Left renal cortex interstitium (tissue), 4 donors: Measurements from ENCODE around the gene MRPL2. TPM values are rescaled to one million over a fixed set of nuclear protein-coding genes. Genes with fewer than 3 reads are reported as not detected.
A peak's percentile ranks its signal among the peaks of the same experiment; 100 is the strongest.
"Not testable (repeated sequence)": the region's sequence is repeated elsewhere in the genome, so short reads cannot be mapped to it uniquely, and the experiment has no call there.

Experiments
- DNase-seq, 4 donors: peaks; one replicate each; pipeline ENCODE4 v3.0.0-alpha.2; 2013; ENCODE audit warnings: low read depth in 4 of 4, low spot score in 2 of 4, missing footprints in 1 of 4
- polyA plus RNA-seq, 4 donors: library from polyadenylated mRNA; unstranded; fragments of 120-200 nt; gene quantifications; one replicate each; pipeline ENCODE4 v1.2.1, GENCODE V29; 2013; ENCODE audit not compliant: insufficient read length in 4 of 4

Gene MRPL2
- polyA plus RNA-seq, 4 donors, result 57.5 to 75.2 (median 67.6) TPM

DNA sequence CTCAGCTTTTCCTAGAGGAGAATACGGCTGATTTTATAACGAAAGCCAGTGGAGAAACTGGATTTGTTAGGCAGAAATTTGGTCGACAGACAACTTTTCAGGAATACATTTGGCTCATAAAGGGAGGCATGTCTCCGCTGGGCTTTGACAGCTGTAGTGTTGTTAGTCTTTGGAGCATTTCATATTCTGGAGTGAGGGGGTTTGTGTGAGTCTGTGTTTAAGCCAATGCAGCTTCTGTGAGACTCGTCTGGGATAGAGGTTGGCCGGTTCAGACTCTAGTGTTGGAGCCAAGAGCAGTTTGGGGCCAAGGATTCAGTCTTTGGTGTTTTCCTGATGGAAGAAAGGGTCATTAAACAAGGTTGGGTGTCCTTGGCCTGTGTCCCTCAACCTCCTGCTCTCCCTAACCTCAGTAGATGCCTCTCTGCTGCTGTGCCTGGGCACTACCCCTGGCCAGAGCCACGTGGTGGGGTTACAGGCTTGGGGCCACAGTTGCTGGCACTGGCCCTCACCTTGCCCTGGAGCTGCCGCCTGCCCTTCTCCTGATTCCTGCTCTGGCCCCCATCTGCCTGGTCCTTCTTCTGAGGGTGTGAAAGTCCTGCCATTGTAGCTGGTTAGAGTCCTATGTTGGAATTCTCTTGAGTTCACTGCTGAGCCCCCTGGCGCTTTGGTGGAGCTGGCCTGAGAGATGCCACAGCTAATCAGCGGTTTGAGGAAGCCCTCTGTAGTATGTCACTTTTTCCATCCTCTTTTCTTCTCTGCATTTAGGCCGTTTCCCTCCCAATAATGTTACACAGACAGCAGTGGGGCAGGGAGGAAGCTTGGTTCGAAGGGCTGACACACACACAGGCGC, 23.8 kb upstream of the MRPL2 start:
- DNase-seq, result no peak

- DNase-seq, result not testable (repeated sequence)
Observed at GRCh38 chr6:43081922-43082321, 22.7 kb upstream of the MRPL2 start.

- no peak for DNase-seq
Observed at GRCh38 chr6:43081043-43081442, 21.8 kb upstream of the MRPL2 start.

GRCh38 chr6:43078691-43079090, 19.5 kb upstream of the MRPL2 start:
- no peak for DNase-seq

DNA sequence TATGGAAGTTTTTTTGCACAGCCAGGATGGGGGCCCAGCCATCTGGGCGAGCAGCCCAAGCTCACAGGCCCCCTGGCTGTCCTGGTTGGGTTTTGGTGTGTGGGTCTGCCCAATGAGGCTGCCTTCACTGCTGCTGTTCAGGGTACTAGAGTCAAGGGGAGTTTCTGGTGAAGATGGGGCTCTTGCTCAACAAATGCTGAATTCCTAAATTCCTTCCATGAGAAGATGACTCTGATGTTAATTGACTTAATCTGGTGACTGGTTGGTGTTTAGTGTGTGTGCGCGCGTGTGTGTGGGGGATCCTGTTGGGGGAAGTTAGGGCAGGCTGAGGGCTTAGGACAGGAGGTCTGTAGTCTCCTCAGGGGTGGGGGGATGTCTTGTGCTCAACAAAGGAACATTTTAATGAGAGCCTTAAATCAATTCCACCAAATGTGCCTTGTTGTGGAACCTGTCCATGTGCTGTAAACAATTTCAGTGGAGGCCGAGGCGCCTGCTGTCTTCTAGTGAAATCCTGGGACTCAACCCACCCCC, 18.8 kb upstream of the MRPL2 start:
- DNase-seq, result no peak

DNA sequence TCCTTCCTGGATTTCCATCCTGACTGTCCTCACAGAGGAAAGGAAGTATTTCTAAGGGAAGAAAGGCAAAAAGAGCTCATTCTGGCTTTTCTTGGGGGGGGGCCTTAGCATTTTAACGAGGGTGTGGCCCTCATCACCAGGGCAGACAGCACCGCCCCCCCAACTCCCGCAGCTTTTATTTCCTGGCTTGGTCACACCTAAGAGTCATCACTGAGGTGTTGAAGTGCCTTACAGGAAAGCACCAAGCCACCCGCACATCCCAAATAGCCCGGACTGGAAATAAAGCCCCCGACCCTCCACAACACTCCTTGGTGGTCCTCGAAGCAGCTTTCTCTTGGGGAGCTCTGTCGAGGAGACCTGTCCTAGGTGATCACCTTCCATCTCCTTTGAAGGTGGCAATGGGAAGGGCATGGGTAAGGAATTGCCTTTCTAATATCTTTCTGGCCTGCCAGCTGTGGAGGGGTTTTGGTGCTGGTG, 18.1 kb upstream of the MRPL2 start:
- DNase-seq, result no peak

GRCh38 chr6:43076464-43077332, 17.5 kb upstream of the MRPL2 start:
- DNase-seq, result no peak

GRCh38 chr6:43075670-43076463, 16.6 kb upstream of the MRPL2 start, which contains the start of gene PTK7:
TSS of gene PTK7 (plus strand) at chr6:43076314. CDS start at chr6:43076489, 175 bp downstream.
- peak in 1 of 4 donors; percentile 77 for DNase-seq

DNA sequence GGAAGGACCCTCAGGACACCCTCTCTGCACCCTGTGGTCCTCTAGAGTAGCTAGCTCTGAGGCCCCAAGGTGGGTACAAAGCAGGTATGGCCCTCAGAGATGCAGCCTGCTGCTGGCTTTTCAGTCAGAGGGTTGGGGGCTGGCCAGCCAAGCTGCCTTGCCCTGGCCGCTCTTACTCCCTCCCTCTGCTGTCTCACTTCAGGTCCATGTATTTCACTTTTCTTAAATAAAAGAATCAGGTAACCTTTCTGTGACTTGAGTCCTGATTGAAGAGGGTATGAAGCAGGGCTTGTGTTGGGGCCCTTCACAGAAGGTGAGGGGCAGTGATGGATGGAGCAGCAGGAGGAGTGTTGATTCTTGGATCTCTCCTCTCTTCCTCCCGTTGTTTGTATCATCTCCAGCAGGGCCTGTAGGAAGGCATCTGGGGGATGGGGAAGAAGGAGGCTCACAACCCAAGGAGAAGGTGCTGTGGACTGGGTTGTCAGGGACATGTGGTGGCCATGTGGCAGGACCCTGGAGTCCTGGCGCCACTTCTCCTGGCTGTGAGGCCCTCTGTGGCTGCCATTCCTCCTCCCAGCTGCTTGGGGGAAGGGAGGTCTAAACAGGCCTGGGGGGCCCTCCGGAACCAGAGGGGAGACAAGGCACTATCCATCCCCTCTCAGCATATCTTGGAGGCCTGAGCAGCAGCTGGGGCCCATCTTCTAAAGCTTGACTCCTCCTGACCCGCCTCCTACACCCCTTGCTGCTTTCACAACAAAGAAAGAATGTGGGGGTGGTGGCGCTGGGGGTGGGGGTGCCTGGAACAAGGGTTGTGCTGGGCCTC, 15.8 kb upstream of the MRPL2 start:
- DNase-seq, result peak in 1 of 4 donors; percentile 36

DNA sequence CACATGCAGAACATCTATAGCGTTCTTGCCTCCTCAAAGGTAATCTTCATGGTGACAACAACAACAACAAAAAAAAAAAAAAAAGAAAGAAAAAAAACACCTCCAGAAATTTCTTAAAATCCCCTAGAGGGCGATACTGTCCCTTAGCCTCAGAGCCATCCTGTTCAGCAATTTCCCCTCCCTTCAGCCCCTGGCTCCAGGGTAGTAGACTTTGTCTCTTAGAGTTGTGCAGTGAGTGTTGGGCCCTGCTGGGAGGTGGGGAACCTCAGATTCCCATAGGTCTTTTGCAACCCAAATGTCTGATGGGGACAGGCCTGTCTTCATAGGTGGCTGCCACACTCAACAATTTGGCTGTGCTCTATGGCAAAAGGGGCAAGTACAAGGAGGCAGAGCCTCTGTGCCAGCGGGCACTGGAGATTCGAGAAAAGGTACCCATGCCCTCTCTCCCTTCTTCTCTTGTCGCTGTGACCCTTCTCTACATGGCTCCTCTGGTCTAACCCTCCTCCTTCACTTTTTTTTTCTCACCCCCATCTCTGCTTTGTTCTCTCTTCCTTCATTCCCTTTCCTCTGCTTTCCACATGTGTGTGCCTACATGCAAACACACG, 10.9 kb upstream of the MRPL2 start:
- DNase-seq, result peak in 1 of 4 donors; percentile 28

DNA sequence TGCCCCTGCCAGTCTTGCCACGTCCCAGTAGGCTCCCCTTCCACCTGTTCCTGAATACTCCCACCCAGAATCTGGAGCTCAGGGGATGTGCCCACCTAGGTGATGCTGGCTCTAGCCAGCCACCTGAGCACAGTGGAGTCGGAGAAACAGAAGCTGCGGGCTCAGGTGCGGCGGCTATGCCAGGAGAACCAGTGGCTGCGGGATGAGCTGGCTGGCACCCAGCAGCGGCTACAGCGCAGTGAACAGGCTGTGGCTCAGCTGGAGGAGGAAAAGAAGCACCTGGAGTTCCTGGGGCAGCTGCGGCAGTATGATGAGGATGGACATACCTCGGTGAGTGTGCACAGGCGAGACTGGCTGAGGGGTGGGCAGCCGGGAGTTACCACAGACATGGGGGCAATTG, 3.6 kb upstream of the MRPL2 start:
- no peak for DNase-seq

GRCh38 chr6:43061861-43062260, 2.6 kb upstream of the MRPL2 start:
- no peak for DNase-seq

GRCh38 chr6:43060755-43061633, 1.8 kb upstream of the MRPL2 start:
- no peak for DNase-seq

- DNase-seq, result no peak
Observed at GRCh38 chr6:43060034-43060754, 960 bp upstream of the MRPL2 start.

GRCh38 chr6:43058531-43058930, 703 bp downstream of the MRPL2 start:
- no peak for DNase-seq

- no peak for DNase-seq
Observed at GRCh38 chr6:43055966-43056365, 3.3 kb downstream of the MRPL2 start.

DNA sequence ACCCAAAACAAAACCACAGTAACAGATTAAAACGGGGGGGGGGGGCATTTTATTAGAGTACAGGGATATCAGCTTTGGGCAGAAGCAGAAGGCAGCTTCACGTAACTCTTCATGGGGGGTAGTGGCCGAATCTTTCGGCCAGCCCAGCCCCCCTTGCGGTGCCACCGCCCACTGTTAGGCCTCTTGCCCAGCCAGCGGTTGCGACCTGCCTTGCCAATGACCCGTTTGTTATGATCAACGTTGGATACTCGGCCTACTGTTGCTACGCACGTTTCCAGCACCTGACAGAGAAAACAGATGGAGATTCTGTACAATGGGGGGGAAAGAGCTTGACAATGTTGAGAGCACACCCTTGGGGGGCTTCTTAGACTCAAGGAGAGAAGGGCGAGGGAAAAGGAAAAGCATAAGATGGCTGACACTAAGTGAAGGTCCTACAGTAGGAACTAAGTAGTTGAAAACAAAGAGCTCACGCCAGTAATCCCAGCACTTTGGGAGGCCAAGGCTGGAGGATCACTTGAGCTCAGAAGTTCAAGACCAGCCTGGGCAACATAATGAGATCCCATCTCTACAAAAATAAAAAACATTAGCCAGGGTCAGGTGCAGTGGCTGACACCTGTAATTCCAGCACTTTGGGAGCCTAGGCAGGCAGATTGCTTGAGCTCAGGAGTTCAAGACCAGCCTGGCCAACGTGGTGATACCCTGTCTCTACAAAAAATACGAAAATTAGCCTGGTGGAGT, 4.9 kb downstream of the MRPL2 start:
- no peak for DNase-seq
